ENCODE data around the gene TBX19.

Gene TBX19

GRCh38 chr1:168281603-168282325 lies 1.1 kb downstream of the TBX19 start:
- no peak for DNase-seq

DNA sequence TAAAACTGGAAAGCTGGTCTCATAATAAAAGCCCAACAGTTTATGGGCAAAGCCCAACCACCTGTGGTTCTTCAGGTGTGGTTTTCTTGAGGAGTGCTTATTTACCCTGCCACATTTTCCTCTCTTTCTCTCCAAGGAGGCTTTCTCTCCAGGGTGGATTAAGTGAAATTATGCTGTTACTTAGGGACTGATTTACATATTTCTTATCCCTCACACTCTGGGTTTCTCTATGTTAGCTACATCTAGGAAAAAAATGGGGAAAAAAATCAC lies 4.8 kb downstream of the TBX19 start:
- DNase-seq = no peak

DNA sequence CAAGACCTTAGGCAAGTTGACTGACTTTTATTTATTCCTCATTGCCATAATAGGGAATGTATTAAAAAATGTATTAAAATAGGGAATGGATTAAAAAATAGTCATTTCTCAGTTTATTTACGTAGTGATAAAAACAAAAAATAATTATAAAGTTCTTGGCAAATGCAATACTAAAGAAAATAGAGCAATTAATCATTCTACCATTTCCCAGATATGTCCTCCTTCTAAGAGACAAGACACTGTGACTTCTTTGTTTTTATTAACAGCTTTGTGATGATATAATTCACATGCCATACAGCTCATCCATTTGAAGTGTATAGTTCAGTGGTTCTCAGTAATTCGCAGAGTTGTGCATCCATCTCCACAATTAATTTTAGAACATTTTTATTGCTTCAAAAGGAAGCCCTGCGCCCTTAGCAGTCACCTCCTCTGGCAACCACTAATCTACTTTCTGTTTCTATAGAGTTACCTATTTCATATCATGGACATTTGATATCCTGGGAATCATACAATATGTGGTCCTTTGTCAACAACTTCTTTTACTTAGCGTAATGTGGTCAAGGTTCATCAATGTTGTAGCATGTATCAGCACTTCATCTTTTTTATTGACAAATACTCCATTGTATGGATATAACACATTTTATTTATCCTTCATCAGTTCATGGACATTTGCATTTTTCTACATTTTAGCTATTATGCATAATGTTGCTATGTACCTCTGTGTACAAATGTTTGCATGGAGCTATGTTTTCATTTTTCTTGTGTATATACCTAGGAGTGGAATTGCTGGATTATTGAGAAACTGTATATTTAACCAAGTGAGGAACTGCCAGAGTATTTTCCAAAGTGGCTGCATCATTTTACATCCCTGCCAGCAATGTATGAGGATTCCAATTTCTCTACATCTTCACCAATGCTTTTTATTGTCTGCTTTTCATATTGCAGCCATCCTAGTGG lies 5.6 kb downstream of the TBX19 start:
- DNase-seq = no peak

GRCh38 chr1:168287237-168287664 lies 6.6 kb downstream of the TBX19 start:
- no peak for DNase-seq

DNA sequence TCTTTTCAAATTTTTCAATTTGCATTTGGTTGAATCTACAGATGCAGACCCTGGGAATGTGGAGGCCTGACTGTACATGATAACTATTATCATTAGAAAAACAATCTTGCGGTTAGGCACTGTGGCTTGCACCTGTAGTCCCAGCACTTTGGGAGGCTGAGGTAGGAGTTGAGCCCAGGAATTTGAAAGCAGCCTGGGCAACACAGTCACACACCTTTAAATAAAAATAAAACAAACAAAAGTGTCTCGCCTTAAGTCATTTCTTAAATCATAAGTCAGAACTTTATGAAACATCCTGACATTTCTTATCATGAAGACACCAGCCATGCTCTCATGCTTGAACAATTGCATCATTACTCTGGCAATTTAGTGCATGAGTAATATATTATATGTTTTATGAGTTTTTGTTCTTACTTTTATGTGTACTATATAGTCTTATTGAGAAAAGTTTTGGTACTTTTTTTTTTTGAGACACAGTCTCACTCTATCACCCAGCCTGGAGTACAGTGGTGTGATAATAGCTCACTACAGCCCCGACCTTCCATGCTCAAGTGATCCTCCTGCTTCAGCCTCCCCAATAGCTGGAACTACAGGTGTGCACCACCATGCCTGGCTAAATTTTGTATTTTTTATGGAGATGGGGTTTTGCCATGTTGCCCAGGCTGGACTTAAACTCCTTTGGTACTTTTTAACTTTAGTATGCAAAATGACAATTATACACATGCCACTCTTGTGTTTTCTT lies 7.8 kb downstream of the TBX19 start:
- DNase-seq = no peak

DNA sequence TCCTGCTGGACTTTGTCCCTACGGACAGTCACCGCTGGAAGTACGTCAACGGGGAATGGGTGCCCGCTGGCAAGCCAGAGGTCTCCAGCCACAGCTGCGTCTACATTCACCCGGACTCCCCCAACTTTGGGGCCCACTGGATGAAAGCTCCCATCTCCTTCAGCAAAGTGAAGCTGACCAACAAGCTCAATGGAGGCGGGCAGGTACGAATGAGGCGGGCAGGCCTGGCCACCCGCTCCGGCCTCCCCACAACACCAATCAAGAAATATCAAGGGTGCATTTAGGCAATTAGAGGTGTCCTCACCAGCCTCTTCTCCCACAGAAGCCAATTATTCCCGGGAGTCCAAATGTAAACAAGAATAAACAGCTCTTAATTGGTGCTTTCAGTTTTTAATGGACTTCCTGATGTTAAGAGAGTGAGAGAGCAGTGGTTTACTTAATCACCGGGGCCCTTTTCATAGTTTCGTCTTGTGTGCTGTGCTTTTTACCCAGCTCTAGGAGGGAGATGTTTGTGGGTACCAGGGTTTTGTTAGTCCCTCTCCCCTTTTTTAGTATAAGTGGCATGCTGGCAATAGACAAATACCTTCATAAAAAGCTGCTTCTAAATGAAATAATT lies 10.7 kb downstream of the TBX19 start:
- DNase-seq = no peak

DNA sequence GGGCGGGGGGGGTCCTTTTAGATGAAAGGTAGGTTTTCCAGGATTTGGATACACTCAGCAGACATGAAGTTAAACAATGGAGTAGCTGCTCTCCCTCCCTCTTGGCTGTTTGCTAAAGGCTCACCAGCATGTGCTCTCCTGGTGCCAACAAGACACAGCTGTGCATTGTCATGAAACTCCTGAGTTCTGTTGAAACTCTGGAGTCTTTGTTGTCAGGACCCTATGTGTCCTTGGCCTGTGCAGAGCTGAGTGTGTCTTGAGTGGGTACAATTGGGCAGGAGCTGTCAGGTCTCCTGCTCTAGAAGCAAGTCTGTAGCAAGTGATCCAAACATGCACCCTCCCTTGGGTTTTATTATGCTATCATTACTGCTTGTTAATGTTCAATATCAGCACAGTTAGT lies 12.7 kb downstream of the TBX19 start:
- no peak for DNase-seq

- DNase-seq = no peak
These were observed 14.9 kb downstream of the TBX19 start for GRCh38 chr1:168295411-168296114.

DNA sequence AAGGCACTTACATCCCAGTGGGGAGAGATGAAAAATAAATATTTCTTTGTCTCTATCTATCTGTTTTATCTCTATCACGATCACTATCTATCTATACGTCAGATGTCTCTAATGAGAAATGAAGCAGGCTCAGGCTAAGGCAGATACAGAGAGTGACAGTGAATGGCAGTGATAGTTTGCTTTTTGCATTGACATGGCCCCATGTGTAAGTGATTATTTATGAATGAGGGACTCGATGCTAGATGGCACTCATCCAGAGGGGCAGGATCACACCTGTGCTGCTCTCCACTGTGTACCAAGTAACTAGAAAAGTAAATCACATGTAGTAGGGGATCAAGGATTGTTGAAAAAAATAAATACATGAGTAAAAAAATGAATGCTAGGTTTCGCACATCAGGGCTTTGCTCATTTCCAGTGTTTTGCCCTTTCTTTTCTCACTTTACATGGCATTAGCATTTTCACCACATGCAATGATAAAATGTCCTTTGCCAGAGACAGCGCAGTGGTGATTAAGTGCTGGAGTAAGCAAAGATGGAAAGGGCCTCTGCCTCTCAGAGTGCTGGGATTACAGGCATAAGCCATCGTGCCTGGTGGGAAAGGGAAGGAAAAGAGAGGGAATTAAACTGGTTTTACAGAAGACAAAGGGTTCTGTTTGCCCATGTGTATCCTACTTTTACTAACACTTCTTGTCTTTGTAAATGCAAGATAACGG lies 16.5 kb downstream of the TBX19 start:
- no peak for DNase-seq

- DNase-seq = no peak
These were observed 17.8 kb downstream of the TBX19 start for GRCh38 chr1:168298446-168298845.

GRCh38 chr1:168300626-168301025 lies 19.9 kb downstream of the TBX19 start:
- DNase-seq = no peak

- DNase-seq = no peak
These were observed 21.1 kb downstream of the TBX19 start for GRCh38 chr1:168301664-168302320.

GRCh38 chr1:168303716-168304540 lies 23.3 kb downstream of the TBX19 start:
- no peak for DNase-seq

DNA sequence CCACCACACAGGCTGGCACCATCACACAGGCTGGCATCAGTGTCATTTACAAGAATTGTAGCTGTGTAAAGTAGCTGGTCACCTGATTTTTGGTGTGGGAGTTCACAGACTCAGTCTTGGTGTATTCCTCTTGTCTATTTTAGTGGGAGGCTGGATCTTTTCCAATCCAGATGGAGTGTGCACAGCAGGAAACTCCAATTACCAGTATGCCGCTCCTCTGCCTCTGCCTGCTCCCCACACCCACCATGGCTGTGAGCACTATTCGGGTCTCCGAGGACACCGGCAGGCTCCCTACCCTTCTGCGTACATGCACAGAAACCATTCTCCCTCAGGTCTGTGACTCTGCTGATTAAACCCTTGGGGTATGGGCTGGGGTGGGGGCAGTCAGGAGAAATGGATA lies 24.2 kb downstream of the TBX19 start:
- DNase-seq = no peak

DNA sequence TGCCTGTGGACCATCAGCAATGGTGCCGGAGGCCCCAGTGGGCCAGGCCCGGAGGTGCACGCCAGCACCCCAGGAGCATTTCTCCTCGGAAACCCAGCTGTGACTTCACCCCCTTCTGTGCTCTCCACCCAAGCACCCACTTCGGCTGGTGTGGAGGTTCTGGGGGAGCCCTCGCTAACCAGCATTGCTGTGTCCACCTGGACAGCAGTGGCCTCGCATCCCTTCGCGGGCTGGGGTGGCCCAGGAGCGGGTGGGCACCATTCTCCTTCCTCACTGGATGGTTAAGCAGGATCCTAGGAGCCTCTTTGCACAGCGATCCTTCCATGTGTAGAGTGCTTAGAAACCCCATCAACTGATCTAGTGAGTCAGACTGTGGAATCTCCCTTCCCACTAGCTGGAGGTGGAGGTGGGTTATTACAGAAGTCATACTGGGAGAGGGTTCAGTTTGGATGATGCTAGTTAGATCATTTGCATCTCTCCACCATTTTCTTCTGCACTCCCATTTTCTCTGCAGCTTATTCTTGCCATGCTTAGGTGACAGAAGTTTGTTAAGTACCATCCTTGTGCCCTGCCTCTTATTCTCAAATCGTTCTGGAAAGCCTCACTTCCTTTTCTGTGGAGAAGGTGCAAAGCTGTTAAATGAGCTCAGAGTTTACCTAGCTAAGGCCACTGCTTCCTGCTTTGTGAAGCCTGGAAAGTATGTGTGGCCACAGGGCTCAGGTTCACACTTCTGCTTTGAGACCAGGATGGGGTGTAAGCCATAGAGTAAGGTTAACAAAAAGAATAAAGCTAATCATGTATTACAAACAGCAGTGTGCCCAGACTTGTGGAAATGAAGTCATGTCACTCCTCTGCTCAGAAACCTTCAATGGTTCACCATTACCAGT lies 32.3 kb downstream of the TBX19 start:
- DNase-seq = no peak

GRCh38 chr1:168316142-168316541 lies 35.5 kb downstream of the TBX19 start:
- no peak for DNase-seq

DNA sequence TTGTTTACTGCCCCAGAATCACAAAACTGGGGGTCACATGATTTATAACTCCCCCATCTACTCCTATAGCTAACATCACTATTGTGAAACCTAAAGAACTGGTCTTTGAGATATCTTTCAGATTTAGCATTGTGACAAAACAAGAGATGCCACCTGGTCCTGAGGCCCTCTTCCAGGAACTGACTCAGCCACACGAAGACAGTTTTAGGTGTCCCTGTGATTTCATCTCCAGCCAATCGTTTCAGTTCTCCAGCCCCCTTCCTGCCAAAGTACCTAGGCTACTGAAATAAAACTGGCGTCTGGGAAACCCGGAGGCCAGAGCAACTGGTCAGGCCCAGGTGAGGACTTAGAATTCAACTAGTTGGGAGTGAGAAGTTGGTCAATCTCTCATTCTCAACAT lies 36.6 kb downstream of the TBX19 start:
- DNase-seq = no peak

DNA sequence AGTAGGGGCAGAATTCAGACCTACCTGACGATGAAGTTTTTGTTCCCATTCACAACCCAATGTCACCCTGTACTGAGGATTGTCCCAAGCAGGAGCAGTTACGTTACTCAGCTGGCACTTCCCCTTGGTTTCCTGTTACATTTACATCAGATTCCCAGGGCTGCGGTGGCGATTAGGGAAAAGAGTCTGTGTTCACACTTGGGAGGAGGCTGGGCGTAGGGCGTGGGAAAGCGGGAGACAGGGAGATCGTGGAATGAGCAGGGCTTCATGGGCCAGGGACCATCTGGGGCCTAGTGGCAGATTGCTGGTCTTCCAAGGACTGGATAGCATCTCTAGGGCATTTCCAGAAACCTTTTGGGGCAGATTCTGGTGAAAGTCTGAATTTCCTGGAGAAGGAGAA lies 39.0 kb downstream of the TBX19 start:
- DNase-seq = no peak

- DNase-seq = no peak
These were observed 39.5 kb downstream of the TBX19 start for GRCh38 chr1:168320149-168320548.

All from effector CD8-positive, alpha-beta T cell (primary cell).